NCI-H524 (cell line): ENCODE measurements around the gene TAB2.
"Not testable (repeated sequence)": the region's sequence is repeated elsewhere in the genome, so short reads cannot be mapped to it uniquely, and the experiment has no call there.

Experiments used
- DNase-seq, 2 experiments: peaks; one replicate each; lab custom pipeline; 2025; lab: John Stamatoyannopoulos, UW

TAB2 gene

DNA sequence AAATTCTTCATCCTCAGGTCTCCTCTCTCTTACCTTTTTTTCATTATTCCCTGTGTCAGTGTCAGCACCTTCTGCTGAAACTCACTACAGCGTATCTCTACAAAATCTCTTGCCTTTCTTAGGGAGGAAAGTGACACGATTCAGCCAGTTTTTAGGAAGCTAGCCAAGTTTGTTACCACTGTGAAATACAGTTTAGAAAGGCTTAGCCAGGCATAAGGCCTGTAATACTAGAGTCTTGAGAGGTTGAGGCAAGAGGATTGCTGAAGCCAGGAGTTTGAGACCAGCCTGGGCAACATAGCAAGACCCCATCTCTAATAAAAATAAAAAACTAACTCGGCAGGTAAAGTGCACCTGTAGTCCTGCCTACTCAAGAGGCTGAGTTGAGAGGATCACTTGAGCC, 16.7 kb downstream of the TAB2 start:
- DNase-seq = no peak

DNA sequence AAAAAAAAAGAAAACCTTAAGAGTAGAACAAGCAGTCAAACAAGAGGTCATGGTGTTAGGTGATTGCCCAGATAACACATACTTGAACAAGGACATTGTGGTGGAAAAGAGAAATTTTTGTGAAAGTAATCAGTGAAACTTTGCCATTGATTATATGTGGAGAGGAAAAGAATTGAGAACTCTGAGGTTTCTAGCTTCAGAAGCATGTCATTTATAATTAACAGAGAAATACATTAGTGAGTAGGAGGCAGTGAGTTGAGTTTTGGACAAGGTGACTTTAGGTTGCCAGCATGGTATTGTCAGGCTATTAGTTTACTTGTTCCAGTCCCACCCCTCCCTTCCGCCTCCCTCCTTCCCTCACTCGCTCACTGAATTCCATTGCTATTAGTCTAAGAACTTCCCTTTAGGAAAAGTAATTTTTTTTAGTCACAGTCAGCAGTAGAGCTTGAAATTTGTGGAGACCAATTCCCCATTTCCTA, 17.2 kb downstream of the TAB2 start:
- DNase-seq = no peak

GRCh38 chr6:149335924-149336608, 18.6 kb downstream of the TAB2 start:
- DNase-seq = no peak

GRCh38 chr6:149336609-149336928, 19.1 kb downstream of the TAB2 start:
- DNase-seq = no peak

GRCh38 chr6:149337320-149337719, 19.8 kb downstream of the TAB2 start:
- no peak for DNase-seq

DNA sequence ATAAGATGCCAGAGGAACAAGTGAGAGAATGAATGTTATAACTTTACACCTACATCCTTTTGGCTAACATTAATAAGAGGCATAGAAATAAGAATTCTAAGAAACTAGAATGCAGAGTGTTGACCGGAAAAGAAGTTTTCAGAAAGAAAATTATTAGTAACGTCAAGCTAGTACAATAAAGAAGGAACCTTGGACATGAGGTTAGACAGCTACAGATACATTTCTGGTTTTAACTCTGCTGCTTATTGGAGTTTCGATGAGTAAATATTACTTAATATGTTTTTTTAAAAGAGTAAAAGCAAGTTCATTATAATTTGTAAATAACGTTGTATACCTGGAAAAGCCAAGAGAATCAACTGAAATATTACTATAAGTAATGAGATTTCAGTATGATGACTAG, 22.7 kb downstream of the TAB2 start:
- no peak for DNase-seq

DNA sequence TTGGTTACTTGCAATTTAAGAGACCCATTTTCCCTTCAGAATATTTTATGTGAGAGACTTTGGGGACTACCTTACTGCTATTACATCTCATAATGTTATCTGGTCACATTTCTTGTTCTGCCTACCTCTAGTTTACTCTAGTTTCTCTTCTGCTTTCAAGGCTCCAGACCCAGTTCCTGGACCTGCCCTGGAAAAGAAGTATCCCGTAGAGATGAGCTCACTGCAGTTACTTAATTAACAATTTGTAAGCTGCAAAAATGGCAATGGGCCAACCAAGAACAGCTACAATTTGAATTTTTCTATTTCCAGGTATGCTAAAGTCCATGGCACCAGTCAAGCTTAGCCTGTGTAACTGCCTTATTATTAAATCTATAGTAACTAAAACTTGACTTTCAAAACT, 25.0 kb downstream of the TAB2 start:
- peak in 1 of 2 experiments; percentile 13 for DNase-seq

DNA sequence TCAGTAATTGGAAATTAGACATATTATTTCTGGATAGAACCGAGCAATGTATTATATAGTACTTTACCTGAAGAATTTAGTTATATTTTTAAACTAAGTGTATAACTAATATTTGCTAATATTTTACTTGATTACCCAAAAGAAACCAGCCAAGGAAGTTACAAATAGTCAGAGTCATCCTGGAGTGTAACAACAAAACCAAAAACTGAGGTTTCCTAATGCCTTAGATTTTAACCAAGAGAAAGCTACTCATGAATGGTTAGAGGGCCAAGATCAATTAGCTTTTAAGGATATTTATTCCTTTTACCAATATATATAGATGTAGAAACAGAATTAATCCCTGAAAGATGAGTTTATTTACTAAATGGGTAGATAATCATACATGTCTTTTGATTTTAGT, 26.0 kb downstream of the TAB2 start:
- DNase-seq = no peak

GRCh38 chr6:149346078-149346477, 28.6 kb downstream of the TAB2 start:
- no peak for DNase-seq

- no peak for DNase-seq
Measured at GRCh38 chr6:149347067-149347466, 29.6 kb downstream of the TAB2 start.

DNA sequence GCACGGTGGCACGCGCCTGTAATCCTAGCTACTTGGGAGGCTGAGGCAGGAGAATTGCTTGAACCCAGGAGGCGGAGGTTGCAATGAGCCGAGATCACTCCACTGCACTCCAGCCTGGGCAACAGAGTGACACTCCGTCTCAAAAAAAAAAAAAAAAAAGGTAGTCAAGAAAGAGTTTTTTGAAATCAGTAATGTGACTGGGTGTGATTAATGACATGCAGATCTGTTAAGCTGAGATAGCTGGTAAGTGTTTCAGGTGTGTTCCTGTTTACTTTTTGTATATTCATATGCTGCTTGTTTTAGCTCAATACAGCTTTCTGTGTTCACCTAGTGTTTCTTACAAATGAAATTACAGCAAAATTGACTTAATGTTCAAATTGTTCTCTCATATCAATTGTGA, 31.8 kb downstream of the TAB2 start:
- not testable (repeated sequence) for DNase-seq

DNA sequence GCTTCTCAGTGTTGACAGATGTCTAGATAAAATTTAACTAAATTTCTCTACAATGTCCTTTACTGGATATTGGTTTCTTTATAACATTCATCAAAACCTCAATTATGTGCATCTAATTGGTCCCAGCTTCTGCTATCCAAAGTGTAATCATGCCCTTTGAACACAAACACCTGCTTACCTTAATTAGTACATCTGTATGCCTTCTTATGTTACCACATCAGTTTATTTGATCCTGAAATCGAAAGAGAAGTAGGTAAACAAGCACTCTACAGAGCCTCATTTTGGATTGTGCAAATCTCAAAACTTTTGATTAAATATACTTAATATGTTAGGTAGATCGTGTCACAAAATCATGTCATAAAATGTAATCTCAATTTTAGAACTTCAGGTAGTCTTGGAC, 36.5 kb downstream of the TAB2 start:
- peak; percentile 10 to 70 for DNase-seq

GRCh38 chr6:149356081-149356750, 38.7 kb downstream of the TAB2 start:
- DNase-seq = no peak

DNA sequence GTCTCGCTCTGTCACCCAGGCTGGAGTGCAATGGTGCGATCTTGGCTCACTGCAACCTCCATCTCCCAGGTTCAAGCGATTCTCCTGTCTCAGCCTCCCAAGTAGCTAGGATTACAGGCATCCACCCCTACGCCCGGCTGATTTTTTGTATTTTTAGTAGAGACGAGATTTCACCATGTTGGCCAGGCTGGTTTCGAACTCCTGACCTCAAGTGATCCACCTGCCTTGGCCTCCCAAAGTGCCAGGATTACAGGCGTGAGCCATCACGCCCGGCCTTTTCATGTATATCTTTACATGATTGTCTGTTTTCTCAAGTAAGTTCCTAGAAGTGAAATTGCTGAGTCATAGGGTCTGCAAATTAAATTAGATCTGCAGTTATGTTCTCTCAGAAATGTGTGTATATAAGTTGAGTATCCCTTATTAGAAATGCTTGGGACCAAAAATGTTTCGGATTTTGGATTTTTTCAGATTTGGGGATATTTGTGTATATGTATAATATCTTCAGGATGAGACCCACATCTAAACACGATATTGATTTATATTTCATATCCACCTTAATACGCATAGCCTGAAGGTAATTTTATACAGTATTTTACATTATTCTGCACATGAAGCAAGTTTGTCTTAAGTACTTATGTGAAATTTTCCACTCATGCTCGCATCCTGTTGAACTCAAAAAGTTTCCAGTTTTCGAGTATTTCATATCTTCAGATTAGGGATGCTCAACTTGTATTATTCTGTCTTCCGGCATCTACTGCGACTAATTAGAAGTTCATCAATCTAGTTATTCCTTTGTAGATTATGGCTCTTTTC, 40.4 kb downstream of the TAB2 start:
- no peak for DNase-seq

- DNase-seq = no peak
Measured at GRCh38 chr6:149359440-149359839, 41.9 kb downstream of the TAB2 start.

DNA sequence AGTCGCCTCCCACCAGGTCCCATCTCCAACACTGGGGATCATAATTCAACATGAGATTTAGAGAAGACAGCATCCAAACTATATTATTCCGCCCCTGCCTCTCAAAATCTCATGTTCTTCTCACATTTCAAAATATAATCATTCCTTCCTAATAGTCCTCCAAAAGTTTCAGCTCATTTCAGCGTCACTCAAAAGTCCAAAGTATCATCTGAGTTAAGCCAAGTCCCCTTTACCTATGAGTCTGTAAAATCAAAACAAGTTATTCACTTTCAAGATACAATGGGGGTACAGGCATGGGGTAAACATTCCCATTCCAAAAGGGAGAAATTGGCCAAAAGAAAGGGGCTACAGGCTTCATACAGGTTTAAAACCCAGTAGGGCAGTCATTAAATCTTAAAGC, 43.0 kb downstream of the TAB2 start:
- DNase-seq = no peak

- no peak for DNase-seq
Measured at GRCh38 chr6:149362289-149362688, 44.8 kb downstream of the TAB2 start.

DNA sequence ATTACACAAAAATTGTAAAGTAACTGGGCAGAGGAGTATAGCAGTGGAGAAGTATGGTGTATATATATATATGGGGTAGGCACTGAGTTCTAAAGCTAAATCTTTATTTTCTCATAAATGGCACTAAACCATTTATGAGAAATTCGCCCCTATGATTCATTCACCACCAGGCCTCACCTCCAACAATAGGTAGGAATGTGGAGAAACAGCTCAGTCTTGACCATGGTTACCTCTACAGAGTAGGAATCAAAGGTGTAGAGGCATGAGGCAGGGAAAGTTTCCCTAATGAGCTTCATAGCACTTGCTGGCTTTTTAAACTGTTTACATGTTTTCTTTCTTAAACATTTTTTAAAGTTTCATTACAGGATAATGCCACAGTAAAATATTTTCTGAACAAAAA, 45.6 kb downstream of the TAB2 start:
- DNase-seq = no peak

DNA sequence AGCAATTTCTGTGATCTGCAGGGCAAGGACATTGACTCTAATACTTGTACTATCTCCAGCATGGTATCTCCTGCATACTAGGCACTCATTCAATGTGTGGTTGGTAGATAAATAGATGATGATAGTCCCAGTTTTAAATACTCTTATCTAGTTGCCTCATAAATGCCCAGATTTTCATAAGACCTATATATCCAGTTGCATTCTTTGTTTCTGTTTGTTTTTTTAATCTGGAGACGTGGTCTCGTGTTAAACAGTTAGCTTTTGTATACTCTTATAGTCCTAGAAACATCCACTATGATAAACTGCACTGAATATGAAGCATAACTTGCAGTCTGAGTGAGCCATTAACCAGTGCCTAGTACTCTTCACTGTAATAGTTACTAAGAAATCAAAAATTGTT, 47.0 kb downstream of the TAB2 start:
- no peak for DNase-seq

GRCh38 chr6:149365197-149365596, 47.7 kb downstream of the TAB2 start:
- no peak for DNase-seq

DNA sequence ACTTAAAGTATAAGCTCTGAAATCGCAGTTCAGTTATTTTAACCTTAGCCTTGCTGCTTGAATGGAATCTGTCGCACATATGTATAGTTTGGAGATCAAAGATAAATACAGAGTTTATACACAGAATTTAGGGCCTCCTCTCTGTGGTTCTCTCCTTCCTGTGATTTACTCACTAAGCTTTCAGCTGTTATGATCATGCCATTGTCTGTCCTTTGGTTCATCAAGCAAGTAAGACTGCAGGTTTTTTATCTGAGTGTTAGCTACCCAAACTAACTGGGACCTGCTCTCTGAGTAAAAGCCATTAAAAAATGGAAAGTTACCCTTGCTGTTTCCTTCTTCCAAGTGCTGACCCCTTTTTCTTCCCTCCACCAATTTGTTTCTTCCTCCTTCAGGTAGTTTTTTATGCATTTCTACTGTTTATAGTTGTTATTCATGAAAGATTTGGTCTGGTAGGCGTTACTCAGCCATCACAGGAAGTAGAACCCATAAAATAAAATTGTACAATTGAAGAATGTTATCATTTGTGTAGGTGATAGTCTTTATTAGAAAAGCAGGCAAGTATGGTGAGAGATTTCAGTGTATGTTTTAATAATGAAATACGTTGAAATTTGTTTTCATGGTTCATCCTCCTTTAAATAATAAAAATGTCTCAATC, 48.9 kb downstream of the TAB2 start:
- no peak for DNase-seq

DNA sequence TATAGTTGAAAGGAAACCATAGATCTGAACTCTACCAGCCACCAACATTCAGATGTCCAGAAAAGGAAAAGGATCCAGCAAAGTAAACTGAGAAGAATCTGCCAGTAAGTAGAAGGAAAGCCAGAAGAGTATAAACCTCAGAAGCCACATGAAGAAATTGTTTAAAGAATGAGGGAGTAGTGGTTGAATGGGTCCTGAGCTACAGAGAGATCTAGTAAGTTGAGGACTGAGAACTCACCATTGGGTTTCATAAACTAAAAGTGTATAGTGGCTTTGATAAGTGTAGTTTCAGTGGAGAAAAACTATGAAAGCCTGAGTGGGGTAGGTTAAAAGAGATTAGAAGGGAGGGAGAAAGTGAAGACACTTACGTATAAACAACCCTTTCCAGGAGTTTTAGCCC, 50.6 kb downstream of the TAB2 start:
- no peak for DNase-seq

GRCh38 chr6:149371154-149371553, 53.6 kb downstream of the TAB2 start:
- DNase-seq = no peak
